Sigmoid colon (tissue), 4 donors: ENCODE results near the gene APOC1.

Experiments used
- CTCF ChIP-seq, 4 experiments: fragments of 450-650 bp in 3 of 4; fragments of 200-600 bp in 1 of 4; IDR thresholded peaks; one replicate each; pipeline ENCODE4 v1.5.1; 2016 to 2019; ENCODE audit warnings: antibody characterized with exemption in 4 of 4, mild to moderate bottlenecking in 3 of 4, moderate library complexity in 2 of 4
- POLR2A ChIP-seq, 2 donors: fragments of 450-650 bp; IDR thresholded peaks; one replicate each; pipeline ENCODE4 v1.6.1; 2016; ENCODE audit warnings: antibody characterized with exemption in 2 of 2, mild to moderate bottlenecking in 2 of 2, moderate library complexity in 2 of 2
- POLR2AphosphoS5 ChIP-seq, 4 donors: sonication (generic); formaldehyde crosslinking; IDR thresholded peaks; one replicate each; pipeline ENCODE4 v1.6.1; 2017; ENCODE audit warnings: antibody characterized with exemption in 4 of 4

GRCh38 chr19:44894946-44895345 lies 19.5 kb upstream of the APOC1 start:
- TF ChIP-seq POLR2A (IDR thresholded peaks at IDR 0.05) (no peak), CTCF (IDR thresholded peaks at IDR 0.05) (no peak), POLR2AphosphoS5 (IDR thresholded peaks at IDR 0.05) (no peak)
